GM19351 (cell line): Measurements from ENCODE around the gene PDXK.

ENCODE experiments used
- ATAC-seq: cut with Tn5 transposase; IDR thresholded peaks from one replicate; pipeline ENCODE4 v1.9.1; 2021; ENCODE audit warnings: mild to moderate bottlenecking, moderate library complexity; ENCODE audit not compliant: unreplicated experiment

Gene PDXK

DNA sequence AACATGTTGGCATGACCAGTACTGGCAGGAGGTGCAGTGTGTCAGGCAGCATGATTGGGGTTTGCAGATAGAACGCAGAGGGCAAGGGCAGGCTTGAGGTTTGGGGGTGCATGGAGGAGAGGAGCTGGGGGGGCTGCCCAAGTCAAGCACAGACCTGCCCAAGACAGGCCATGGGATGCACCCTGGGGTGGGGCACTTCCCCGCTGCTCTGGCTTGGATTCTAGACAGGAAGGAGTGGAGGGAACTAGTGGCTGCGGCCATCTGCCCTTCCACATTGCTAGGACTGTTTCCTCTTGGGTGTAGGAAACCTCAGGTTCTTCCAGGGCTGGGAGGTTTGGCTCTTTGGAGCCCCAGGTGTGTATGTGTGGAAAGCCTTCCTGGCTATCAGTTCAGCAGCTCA is 3.0 kb downstream of the PDXK start:
- ATAC-seq = no peak

DNA sequence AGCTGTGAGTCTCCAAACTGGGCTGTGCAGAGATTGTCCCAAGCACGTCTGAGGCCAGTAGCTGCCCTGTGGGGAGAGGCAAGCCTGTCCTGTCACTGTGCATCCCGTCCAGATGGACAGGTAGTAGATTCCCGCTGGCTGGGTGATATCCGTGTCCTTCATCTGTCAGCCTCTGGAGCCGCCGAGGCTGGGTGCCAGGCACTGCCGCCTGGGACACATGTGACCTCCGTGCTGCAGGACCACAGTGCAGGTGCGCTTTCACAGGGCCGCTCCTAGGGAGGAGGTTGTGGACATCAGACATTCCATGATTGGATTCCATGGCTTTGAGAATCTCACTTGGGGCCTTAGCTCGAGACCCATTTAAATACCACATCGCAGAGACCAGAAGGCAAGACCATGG is 4.7 kb downstream of the PDXK start:
- ATAC-seq = no peak

DNA sequence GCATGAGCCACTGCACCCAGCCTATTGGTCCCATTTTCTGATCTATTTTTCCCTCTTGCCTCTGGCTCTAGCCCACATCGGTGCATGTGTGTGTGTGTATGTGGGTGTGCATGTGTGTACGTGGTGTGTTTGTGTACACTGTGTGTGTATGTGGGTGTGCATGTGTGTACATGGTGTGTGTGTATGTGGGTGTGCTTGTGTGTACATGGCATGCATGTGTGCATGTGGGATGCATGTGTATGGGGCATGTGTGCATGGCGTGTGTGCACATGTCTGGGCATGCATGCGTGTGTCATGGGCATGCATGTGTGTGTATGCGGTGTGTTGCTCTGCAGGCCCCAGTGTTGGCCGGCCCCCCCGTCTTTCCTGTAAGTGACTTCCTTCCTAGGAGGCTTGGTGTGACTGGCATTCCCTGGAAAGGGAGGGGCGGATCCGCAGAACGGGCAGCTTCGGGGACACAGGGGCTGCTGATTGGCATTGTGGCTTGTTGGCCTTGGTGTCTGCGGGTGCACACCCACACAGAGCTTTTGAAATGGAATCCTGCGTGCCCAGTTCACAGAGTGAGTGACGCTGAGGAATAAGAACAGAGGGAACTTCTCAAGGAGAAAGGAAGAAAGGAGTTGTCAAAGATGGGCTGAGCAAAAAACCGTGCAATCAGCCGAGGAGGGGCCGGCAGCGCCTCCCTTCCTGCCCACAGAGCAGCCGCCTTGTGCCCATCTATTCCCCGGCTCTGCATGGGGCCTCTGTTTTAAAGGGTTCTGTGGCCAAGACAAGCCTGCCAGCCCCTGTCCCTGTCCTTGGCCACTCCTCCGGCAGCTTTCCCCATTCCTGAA is 8.0 kb downstream of the PDXK start:
- ATAC-seq = no peak

DNA sequence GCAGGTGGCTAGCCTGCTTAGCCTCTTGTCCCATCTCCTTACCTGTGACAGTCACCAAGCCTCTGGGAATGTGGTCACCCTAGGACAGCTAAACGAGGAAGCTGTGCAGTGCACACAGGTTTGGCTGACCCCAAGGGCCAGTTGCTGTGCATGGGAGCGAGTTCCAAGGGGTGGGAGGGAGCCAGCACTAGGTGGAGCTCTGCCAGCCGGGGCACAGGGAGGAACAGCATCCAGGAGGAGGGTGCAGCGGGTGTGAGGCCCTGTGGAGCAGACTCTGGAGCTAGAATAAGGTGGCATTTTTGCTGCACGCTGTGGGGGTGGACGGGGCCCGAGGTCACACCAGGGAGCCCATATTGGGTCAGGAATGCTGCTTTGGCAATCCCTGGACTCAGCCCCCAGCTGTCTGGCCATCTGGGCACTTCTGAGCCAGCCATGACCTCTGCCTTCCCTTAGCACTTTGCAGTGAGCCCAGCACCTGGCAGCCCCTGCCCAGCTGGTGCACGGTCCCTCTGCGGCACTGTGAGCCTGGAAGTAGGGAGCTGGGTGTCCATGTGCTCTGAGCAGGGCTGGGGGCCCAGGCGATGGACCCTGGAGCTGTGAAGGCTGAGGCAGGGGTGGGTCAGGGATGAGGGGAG is 8.7 kb downstream of the PDXK start:
- no peak for ATAC-seq

DNA sequence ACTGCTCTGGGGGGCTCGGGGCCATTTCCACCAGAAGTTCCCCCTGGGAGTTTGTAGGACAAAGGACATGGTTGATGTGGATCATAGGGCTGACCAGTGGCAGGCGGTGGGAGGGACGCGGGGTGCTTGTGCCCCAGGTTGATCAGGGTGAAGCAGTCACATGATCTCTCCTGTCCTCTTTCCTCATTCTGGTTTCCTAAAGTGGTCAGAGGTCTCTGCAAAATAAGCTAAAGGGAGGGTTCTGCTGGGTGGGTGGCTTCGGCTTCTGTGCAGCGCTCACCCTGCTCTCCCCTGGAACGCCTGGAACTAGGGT is 9.2 kb downstream of the PDXK start:
- peak; percentile 5 for ATAC-seq

DNA sequence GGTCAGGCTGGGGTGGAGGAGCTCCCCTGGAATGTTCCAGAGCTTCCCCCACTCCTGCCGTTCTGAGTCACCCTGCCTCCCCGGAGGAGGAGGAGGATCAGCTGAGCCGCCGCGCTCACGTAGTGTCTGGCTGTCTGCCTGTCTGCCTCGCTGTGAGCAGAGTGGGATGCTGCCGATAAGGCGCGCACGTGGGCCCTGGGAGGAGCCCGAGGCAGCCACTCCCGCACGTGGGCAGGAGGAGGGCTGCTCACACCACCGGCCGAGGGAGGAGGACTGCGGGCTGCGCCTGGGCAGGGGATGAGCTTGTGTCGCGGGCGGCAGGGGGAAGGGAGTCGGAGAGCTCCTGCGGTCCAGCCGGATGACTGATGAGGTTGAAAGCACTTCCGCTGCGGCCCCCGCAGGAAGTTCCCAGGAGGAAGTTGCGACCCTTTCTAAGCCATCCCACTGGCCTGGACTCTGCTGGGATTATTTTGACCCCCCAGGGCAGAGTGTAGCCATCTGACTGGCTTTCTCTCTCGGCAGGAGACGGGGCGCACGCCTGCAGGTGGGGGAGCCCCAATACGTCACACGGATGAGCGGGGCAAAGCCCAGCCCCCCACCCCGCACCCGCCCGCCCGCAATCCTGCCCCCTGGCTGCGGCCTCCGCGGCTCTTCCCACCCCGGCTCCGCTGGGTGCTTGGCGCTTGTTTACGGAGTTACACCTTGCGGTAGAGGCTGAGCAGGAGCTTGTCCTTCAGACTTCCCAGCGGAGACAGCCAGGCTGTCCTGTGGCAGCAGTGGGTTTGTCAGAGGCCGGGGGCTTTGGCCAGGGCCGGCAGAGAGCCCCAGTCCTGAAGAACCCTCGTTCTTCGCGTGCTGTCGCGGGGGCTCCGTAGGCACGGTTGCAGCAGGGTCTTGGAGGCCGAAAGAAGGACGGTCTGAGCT is 9.8 kb downstream of the PDXK start:
- peak; percentile 80 for ATAC-seq

DNA sequence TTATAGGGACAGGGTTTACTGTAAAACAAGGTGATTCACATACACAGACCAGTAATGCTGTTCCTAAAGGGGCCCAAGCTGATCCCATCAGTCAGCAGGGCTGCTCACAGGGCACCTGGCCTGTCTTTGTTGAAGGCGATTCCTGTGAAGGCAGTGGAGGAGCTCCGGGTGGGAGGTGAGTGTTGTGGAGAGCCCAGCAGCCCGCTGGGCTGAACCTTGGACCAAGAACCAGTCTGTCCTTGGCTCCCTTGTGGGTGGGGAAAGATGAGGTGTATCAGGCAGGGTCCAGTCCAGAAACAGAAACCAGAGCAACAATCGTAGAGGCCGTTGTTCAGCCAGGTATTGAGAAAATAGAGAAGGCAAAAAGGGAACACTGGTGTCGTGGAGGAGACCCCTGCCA is 12.5 kb downstream of the PDXK start:
- no peak for ATAC-seq

DNA sequence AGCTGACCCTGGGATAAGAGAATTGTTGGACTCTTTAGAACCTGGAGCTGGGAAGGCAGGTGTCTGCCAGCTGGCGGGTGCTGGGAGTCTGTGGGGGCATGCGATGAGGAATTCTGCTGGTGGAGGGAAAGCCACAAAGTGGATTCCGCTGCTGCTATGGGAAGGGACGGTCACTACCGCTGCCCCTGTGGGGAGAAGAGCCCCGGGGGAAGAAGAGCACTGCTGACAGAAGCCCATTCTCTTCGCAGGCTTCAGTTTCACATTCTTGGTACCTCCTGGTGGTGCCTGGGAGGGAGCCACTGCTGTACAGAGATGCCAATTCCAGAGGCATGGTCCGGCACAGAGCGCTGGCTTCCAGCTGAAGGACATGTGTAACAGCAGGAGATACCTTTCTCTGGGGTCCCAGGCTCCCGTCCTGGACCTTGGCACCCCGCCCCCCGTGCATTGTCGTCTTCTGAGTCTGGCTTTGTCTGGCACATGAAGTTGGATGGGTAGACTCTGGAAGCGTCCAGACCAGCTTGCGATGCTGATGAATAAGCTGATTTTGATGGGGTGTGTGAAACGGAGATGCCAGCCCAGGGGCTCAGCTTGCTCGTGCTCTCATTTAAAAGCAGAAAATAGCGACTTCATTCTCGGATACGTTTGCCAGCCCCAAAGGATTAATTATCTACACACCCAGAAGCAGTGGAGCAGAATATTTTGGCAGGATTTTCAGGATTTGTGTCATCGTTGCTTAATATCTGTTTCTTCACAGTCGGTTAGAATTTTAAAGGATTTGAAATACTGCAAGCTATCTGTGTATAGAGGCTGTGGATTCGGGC is 13.2 kb downstream of the PDXK start:
- ATAC-seq = no peak

DNA sequence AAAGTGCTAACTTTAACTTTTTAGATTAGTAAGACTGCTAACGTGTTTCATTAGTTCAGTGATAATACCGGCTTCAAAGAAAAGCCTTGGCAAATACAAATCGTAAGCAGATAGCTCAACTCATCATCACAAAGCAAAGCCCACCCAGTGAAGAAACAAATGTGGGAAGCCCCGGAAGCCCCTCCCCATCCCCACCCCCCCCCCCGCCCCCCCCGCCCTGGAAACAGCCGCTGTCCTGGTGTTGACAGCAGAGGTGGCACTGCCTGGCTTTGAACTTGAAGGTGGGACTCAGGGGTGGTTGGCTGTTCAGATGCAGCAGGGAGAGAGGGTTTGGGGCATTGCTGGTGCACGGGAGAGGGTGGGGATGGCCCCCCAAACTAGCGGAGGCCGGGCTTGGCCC is 14.1 kb downstream of the PDXK start:
- ATAC-seq = no peak

DNA sequence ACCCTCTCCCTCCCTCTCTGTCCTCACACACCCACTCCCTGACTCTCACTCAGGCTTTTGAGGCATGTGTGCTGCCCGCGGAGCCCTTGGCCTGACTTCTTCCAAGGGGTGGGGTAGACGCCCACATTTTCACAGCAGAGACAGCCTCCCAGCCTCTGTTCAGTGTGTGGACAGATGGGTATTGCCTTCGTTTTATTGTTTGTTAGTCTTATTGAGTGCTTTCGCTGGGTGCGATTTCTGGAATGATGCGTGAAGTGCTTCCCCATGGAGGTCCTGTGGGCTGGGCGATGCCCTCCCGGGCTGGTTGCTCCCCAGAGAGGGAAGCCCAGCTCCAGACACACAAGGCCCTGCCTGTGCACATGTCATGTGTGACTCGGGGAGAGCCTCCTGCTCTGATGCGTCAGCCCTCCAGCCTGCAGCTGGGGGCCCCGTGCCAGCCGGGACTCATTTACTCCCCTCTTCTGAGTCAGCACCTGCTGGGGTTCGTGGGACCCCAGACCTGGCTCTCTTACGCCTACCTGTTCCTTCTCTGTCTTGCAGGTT is 14.7 kb downstream of the PDXK start:
- no peak for ATAC-seq

DNA sequence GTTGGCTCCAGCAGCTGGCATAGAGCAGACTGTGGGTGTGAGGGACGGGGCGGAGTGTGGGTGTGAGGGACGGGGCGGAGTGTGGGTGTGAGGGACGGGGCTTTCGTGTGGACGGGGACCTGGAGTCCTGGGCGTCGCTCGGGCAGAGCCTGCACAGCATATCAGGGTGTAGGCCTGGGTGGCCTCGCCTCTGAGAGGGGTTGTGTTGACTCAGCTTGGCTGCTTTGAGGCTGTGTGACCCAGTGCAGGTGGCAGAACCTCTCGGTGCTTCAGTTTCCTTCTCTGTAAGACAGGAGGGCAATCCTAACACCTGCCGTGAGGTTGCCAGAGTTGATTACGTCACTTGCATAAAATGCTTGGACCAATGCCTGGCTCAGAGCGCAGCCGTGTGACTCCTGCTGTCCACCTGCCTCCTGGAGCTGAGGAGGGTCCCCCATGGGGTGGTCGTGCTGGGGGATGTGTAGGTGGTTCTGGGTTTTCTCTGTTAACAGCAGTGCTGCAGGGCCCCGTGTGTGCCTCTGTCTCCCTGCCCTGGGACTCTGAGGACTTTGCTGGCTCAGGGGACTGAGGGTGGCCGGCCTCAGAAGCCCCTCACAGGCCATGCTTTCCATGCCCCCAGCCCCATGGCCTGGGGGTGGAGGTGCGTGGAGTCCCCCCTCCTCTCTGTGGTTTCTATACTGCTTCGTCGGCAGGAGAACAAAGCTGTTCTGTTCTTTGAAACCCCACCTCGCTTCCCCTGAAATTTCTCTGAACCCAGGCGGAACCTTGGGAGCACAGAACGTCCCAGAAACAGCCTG is 15.4 kb downstream of the PDXK start:
- ATAC-seq = no peak

DNA sequence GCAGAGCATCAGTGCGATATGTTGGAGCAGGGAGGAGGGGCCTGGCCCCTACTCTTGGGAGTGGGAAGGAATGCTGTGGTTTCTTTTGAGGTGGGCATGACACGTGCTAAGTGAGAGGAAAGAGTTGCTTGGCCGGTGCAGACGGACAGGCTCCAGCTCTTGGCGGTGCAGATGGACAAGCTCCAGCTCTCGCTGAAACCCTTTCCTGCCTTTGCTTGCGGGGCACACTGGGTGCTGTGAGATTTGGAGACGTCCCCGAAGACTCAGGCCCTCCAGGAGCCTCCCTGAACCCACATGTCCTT is 15.9 kb downstream of the PDXK start:
- ATAC-seq = no peak

DNA sequence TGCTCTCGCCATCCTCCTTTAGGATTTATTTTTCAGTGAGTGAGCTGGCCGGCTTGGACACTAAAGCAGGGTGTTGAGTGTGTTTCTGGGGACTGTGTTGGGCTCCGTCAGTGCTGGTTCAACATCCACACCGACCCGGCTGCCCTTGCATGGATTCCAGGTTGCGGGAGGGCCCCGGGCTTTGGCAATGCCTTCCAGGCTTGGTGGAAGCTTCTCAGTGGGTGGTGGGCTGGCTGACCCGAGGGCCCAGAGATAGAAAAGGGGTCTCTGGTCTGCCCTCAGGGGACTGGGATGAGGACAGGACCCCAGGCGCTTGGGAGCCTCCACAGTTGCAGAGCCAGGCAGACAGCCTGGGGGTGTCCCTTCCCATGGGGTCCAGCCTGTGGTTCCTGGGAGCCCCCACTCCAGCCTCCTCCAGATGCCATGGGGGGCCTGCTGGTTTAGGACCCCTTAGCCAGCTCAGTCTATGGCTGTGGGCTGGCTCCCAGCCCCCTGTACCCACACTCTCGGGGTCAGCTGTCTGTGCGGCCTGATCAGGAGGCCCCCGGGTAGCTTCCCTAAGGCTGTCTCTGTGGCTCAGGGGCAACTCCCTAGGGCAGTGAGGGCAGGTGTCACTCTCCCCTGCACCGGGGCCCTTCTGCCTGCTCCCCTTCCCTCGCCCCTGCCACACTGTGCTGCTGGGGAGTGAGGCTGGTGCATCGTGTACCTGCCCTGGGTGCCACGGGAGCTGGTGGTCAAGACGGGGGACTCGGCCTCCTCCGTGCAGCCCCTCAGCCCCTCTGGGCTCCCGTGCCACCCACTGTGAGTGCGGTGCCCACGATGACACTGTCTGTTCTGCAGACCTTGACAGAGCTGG is 16.5 kb downstream of the PDXK start:
- ATAC-seq = no peak

DNA sequence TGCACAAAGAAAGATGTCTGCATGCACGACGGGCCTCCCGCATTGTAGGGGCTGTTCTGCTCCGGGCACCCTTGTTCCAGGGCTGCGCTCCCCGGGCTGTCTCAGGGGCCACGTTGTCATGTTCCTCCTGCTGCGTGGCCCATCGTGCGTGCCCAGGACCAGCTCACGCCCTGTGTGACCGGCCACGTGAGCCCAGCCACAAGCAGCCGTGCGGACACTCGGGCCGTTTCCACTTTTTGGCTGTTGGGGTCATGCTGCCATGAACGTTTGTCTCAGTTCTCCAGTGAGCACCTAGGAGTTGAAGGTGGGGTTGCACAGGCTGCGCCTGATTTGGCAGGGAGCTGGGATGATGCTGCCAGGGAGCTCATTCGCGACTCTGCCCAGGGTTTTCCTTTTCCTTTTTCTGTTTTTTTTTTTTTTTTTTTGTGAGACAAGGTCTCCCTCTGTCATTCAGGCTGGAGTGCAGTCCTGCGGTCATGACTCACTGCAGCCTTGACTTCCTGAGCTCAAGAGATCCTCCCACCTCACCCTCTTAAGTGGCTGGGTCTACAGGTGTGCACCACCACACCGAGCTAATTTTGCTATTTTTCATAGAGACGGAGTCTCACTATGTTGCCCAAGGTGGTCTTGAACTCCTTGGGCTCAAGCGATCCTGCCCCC is 17.4 kb downstream of the PDXK start:
- ATAC-seq = no peak

DNA sequence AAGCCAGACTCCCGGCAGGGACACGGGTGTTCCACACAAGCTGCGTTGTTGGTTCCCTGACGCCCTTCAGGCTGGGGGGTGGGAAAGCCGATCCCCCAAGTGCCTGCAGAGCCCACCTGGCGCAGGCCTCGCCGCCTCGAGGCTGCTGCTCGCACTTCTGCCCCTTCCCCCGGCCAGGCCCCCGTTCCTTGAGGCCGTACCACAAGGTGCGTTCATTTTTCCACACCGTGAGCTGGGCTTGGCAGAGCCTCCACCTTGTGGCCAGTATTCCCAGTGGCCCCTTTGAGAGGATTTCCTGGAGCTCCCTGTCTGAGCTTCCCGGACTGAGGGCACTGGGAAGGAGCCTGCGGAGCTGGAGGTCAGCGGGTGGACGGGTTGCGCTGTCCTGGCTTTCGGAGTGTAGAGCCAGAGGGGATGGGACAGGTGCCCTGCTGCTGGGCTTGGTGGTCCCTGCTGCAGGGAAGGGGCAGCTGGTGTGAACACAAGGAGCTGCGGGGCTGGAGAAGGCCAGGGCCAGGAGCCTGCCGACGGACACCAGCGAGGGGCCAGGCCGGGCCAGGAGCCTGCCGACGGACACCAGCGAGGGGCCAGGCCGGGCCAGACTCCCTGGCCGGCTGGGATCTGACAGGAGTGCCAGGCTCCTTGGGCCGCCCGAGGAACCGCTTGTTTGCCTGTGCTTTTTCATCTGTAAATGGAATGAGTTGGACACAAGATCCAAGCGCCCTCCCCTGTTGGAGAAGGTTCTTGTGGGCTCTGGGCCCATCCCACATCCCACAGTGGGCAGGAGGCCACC is 18.4 kb downstream of the PDXK start:
- no peak for ATAC-seq

DNA sequence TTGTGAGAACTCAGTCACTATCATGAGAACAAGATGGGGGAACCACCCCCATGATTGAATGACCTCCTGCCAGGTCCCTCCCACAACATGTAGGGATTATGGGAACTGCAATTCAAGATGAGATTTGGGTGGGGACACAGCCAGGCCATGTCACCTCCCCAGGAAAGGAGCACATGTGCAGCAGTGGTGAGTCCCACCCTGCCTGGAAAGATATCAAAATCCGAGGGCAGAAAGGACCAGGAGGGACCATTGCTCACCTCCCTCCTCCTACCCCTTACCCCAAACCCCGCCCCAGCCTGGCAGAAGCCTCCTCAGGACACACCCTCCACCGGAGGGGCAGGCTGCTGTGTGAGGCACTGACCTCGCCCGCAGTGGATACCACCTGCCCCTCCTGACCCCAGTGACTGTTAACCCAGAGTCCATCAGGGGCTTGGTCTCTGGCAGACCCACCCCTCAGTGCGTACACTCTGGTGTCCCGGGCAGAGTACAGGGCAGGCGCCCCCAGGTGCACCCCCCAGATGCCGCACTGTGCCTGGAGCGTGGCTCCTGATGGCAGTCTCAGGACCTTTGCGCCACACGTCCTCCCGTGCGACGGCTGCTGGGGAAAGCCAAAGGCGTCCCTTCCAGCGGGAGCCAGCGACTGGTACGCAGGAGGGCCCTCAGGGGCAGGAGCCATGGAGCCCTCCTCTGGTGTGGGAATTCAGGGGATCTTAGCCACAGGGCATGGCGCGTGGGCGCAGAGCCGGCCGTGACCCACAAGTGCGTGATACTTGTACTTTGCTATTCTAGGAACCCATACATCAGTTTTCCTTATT is 20.9 kb downstream of the PDXK start:
- no peak for ATAC-seq
